B cell (primary cell): ENCODE results near the gene PLEKHG2. TPM values are rescaled to one million over a fixed set of nuclear protein-coding genes. Genes with fewer than 3 reads are reported as not detected.

Experiments used
- ATAC-seq: fragments of 200-7000 bp; cut with Tn5 transposase; one replicate; pipeline ENCODE4 v1.10.0; 2021; ENCODE audit warnings: low read depth, mild to moderate bottlenecking, moderate number of reproducible peaks, moderate library complexity
- CTCF ChIA-PET: fragments of 350-600 bp; sonication (Branson Sonifier 250); formaldehyde crosslinking; loops from one replicate; lab custom pipeline; 2021; ENCODE audit warnings: antibody characterized with exemption, inconsistent platforms; lab: Charles Lee
- POLR2A ChIA-PET: fragments of 350-600 bp; sonication (Branson Sonifier 250); formaldehyde crosslinking; loops from one replicate; lab custom pipeline; 2021; ENCODE audit warnings: antibody characterized with exemption; lab: Charles Lee
- DNase-seq: peaks from one replicate; pipeline ENCODE4 v3.0.0; 2013
- H2AFZ ChIP-seq: 2 replicates; pipeline ENCODE4 v1.6.1; 2012; ENCODE audit warnings: mild to moderate bottlenecking, low read depth, low read length; ENCODE audit not compliant: insufficient read depth, poor library complexity, severe bottlenecking
- H3K27ac ChIP-seq, 2 donors: 1 replicate in 1 of 2; 2 replicates in 1 of 2; pipeline ENCODE4 v1.5.1; 2012 to 2013; ENCODE audit warnings: low read length in 2 of 2, mild to moderate bottlenecking in 2 of 2, moderate library complexity in 1 of 2
- H3K27me3 ChIP-seq, 4 experiments: fragments of 200-600 bp in 1 of 4; sonication (generic) in 1 of 4; replicated peaks in 1 of 4; 1 replicate in 2 of 4; 2 replicates in 2 of 4; pipeline versions ENCODE4 v1.6.1 to v1.7.0; 2013 to 2016; ENCODE audit warnings: low read length in 3 of 4, mild to moderate bottlenecking in 2 of 4, mixed read lengths in 1 of 4, moderate library complexity in 1 of 4; ENCODE audit not compliant: insufficient read depth in 4 of 4, control insufficient read depth in 3 of 4; ENCODE audit errors: control extremely low read depth in 1 of 4
- H3K36me3 ChIP-seq, 2 experiments: replicated peaks in 1 of 2; 1 replicate in 1 of 2; 2 replicates in 1 of 2; pipeline versions ENCODE4 v1.6.1 to v1.7.1; 2013; ENCODE audit warnings: low read length in 1 of 2; ENCODE audit not compliant: insufficient read depth in 2 of 2, control insufficient read depth in 1 of 2; ENCODE audit errors: control extremely low read depth in 1 of 2, extremely low read depth in 1 of 2
- H3K4me1 ChIP-seq, 2 donors: fragments of 200-600 bp in 1 of 2; sonication (generic) in 1 of 2; 1 replicate in 1 of 2; 2 replicates in 1 of 2; pipeline versions ENCODE4 v1.5.1 to v1.6.1; 2013 to 2017; ENCODE audit warnings: low read length in 2 of 2; ENCODE audit not compliant: control insufficient read depth in 2 of 2, insufficient read depth in 2 of 2
- H3K4me2 ChIP-seq: replicated peaks from 2 replicates; pipeline ENCODE3; 2012; ENCODE audit warnings: mild to moderate bottlenecking, low read depth, low read length; ENCODE audit not compliant: poor library complexity, severe bottlenecking
- H3K4me3 ChIP-seq, 5 experiments: fragments of 200-600 bp in 1 of 5; sonication (generic) in 1 of 5; 1 replicate in 3 of 5; 2 replicates in 2 of 5; pipeline versions ENCODE4 v1.5.1 to v1.7.0; 2011 to 2016; ENCODE audit warnings: low read length in 4 of 5, mild to moderate bottlenecking in 4 of 5, low read depth in 2 of 5, control low read depth in 1 of 5, moderate library complexity in 1 of 5; ENCODE audit not compliant: insufficient read depth in 1 of 5; ENCODE audit errors: control extremely low read depth in 1 of 5, extremely low read depth in 1 of 5
- H3K79me2 ChIP-seq: fragments of 200-600 bp; sonication (generic); one replicate; pipeline ENCODE4 v1.6.0; 2016; ENCODE audit warnings: low read length; ENCODE audit not compliant: control insufficient read depth, insufficient read depth
- H3K9ac ChIP-seq: fragments of 200-600 bp; sonication (generic); 2 replicates; pipeline ENCODE4 v1.6.1; 2017; ENCODE audit warnings: mild to moderate bottlenecking, low read length, moderate library complexity
- H3K9me3 ChIP-seq, 3 donors: one replicate each; pipeline versions ENCODE4 v1.6.1 to v1.7.1; 2013; ENCODE audit warnings: low read length in 2 of 3; ENCODE audit not compliant: control insufficient read depth in 2 of 3, insufficient read depth in 1 of 3; ENCODE audit errors: control extremely low read depth in 1 of 3
- H4K20me1 ChIP-seq: 2 replicates; pipeline ENCODE4 v1.6.0; 2012; ENCODE audit warnings: mild to moderate bottlenecking, low read length; ENCODE audit not compliant: insufficient read depth, control insufficient read depth, poor library complexity, severe bottlenecking
- H3K27ac Mint-ChIP-seq: one replicate; pipeline ENCODE4 v1.8.0; 2021; ENCODE audit warnings: mixed read lengths
- H3K27me3 Mint-ChIP-seq: one replicate; pipeline ENCODE4 v1.8.0; 2021; ENCODE audit warnings: mixed read lengths
- H3K4me1 Mint-ChIP-seq: one replicate; pipeline ENCODE4 v1.8.0; 2021; ENCODE audit warnings: mixed read lengths
- H3K4me3 Mint-ChIP-seq: one replicate; pipeline ENCODE4 v1.8.0; 2021; ENCODE audit warnings: mixed read lengths
- H3K9me3 Mint-ChIP-seq: one replicate; pipeline ENCODE4 v1.8.0; 2022; ENCODE audit warnings: mixed read lengths; ENCODE audit not compliant: insufficient read depth
- CTCF ChIP-seq: fragments of 200-600 bp; IDR thresholded peaks from one replicate; pipeline ENCODE4 v1.8.0; 2022; ENCODE audit warnings: antibody characterized with exemption, mild to moderate bottlenecking
- EZH2 ChIP-seq: IDR thresholded peaks from 2 replicates; pipeline ENCODE4 v1.6.1; 2012; ENCODE audit warnings: borderline replicate concordance, low read depth, mild to moderate bottlenecking, moderate library complexity, low read length; ENCODE audit not compliant: insufficient read depth, poor library complexity, severe bottlenecking
- WGBS: methylation state at CpG from one replicate; pipeline ENCODE4 v1.1.5; 2013; ENCODE audit warnings: missing lambda C conversion rate; ENCODE audit not compliant: insufficient coverage; 5-methylcytosine and 5-hydroxymethylcytosine counted together
- intact Hi-C: fragments of 100-400 bp; cut with micrococcal nuclease; formaldehyde crosslinking; loops from one replicate; pipeline ENCODE4 v1.10.0; 2022
- polyA plus RNA-seq: library from polyadenylated mRNA; depleted of rRNA; stranded (reverse); fragments of >200 nt; gene quantifications from 2 replicates; pipeline ENCODE4 v1.2.3, GENCODE V29; 2012
- total RNA-seq, 2 donors: library from RNA; stranded (reverse); fragments of 120-200 nt in 1 of 2; gene quantifications; 1 replicate in 1 of 2; 2 replicates in 1 of 2; pipeline versions ENCODE4 v1.2.3 to v1.2.4, GENCODE V29; 2013 to 2022

PLEKHG2 gene
- total and polyA plus RNA-seq, 2 donors (not counting 1 experiment from before 2014, with no cell fraction given), result 27.0 to 167 TPM

DNA sequence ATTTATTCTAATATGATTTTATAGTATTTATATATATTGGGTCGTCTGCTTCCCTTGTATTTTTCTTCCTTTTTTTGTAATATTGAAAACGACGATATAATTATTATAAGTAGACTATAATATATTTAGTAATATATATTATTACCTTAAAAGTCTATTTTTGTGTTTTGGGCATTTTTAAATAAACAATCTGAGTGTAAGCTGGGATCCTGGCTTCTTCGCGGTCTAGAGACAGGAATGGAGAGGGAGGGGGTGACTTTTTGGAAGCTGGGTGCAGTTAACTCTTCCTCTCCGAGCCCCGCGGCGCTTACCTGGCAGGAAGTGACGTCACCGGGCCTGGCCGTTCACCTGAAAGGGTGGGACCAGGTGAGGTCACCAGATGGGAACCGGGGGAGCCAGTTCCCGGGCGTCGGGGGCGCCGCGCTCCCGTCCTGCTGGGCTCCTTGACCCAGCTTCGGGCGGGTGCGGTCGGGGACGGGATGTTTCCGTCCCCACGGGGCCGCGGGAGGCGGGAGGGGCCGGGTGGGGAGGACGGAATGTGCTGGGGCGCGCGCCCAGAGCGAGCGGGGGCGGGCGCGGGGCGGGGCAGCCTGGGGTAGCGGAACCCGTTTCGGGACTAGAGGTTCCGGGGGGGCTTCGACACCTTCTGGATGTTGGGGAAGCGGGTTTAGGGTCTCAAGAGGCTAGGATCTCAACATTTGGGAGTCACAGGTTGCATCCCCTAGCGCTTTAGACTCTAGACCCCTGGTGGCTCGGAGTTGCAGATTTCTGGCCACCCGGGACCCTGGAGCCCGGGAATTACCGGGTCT lies 3.1 kb upstream of the PLEKHG2 start:
- peaks cover 0 to 2% (median 0%) of the 10 kb centered on the region in 3 donors for H3K9me3 ChIP-seq
- peak; percentile 90 for DNase-seq
- H3K9me3 Mint-ChIP-seq, result no peaks in the 10 kb centered on the region
- peaks cover 28% of the 10 kb centered on the region for H4K20me1 ChIP-seq
- no peak for TF ChIP-seq EZH2
- TF ChIP-seq CTCF, result no peak
- H3K4me3 ChIP-seq, result peak overlapping the region; percentile 87 to 99 (median 95)
- H3K4me1 Mint-ChIP-seq, result peaks cover 58% of the 10 kb centered on the region
- H3K27ac Mint-ChIP-seq, result peak overlapping the region; percentile 99
- H3K79me2 ChIP-seq, result peaks cover 53% of the 10 kb centered on the region
- peak; percentile 3 for ATAC-seq
- CTCF ChIA-PET, result interaction anchor here (2.9 kb wide), 2 partner anchors 10 to 18 kb away, joined by 12 to 42 read pairs; partner anchors contain the start of genes MED29 and PAF1
- peaks cover 39 to 59% of the 10 kb centered on the region in 2 donors for H3K4me1 ChIP-seq
- POLR2A ChIA-PET, result interaction anchor here (0.8 to 4.5 kb wide), 5 partner anchors 9 to 26 kb away, joined by 3 to 67 read pairs (median 11); partner anchors contain the start of genes MED29, PAF1 and RPS16
- no peaks in the 10 kb centered on the region for H3K27me3 ChIP-seq
- peak overlapping the region; percentile 94 for H3K4me3 Mint-ChIP-seq
- peaks cover 0 to 24% of the 10 kb centered on the region in 2 experiments for H3K36me3 ChIP-seq
- no peak overlapping the region for H2AFZ ChIP-seq
- under 1% methylated on average over 35 of the region's 52 CpGs for WGBS
- intact Hi-C loops, result loop anchor here (1.0 to 10.0 kb wide), 4 partner anchors 8 to 1368 kb away; partner anchors contain the start of genes EIF3K, MAP4K1, MIA and RAB4B
- peak overlapping the region; percentile 100 for H3K27ac ChIP-seq
- peak overlapping the region; percentile 99 for H3K9ac ChIP-seq
- H3K4me2 ChIP-seq, result peak overlapping the region; percentile 100
- H3K27me3 Mint-ChIP-seq, result no peaks in the 10 kb centered on the region
